HG03064 (cell line): ENCODE results near the gene NPR3.

Source experiments
- ATAC-seq: cut with Tn5 transposase; IDR thresholded peaks from one replicate; pipeline ENCODE4 v1.9.1; 2021; ENCODE audit warnings: low read depth; ENCODE audit not compliant: unreplicated experiment

The NPR3 gene, protein sequence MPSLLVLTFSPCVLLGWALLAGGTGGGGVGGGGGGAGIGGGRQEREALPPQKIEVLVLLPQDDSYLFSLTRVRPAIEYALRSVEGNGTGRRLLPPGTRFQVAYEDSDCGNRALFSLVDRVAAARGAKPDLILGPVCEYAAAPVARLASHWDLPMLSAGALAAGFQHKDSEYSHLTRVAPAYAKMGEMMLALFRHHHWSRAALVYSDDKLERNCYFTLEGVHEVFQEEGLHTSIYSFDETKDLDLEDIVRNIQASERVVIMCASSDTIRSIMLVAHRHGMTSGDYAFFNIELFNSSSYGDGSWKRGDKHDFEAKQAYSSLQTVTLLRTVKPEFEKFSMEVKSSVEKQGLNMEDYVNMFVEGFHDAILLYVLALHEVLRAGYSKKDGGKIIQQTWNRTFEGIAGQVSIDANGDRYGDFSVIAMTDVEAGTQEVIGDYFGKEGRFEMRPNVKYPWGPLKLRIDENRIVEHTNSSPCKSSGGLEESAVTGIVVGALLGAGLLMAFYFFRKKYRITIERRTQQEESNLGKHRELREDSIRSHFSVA

DNA sequence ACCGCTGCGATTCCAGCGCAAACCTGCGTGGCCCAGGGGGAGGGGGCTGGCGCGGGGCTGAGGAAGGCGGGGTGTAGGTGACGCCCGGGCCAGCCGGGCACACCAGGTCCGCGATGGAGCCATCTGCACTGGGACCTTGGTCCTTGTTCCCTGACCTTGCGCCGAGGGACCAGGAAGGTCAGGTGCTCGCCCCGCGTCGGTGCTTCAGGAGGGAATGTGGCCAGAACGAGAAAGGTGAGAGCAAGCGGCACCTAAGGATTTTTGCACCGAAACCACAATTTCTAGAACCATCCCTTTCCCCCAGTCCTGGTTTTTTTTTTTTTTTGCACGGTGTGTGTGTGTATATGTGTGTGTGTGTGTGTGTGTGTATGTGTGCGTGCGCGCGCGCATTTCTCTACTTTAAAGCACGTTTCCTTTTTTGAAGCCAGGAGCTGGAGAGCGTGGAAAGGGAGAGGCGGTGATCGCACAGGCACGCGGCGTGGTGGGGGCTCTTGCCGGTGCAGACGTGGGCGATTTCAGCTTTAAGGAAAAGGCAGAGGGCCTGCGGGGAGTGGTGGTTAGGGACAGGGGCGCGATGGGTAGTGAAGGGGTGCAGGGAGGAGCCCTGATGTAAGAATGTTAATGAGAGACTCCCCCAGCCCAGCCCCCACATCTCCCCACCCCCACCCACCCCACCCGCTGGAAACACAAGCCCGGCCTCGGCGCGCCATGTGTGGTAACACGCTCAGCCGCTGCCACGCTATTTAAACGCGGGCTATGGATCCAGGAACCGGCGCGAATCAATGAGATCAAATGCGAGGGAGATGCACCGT, at the start of gene NPR3:
NPR3 (plus strand) TSS at position 772 of the 812 bp plus-strand sequence. CDS start 456 bp downstream, outside the sequence.
- ATAC-seq, result no peak

DNA sequence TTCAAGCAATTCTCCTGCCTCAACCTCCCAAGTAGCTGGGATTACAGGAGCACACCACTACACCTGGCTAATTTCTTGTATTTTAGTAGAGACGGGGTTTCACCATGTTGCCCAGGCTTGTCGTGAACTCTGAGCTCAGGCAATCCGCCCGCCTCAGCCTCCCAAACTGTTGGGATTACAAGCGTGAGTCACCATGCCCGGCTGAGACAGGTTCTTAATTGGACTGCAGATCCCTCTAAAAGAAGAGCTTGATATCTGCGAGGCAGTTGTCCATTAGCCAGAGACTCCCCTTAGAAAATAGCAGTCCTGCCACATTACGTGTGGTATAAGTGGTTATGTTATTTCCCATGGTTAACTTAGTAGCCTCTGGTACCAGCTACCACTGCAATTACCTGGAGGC, 46.6 kb upstream of the NPR3 start:
- ATAC-seq, result no peak

DNA sequence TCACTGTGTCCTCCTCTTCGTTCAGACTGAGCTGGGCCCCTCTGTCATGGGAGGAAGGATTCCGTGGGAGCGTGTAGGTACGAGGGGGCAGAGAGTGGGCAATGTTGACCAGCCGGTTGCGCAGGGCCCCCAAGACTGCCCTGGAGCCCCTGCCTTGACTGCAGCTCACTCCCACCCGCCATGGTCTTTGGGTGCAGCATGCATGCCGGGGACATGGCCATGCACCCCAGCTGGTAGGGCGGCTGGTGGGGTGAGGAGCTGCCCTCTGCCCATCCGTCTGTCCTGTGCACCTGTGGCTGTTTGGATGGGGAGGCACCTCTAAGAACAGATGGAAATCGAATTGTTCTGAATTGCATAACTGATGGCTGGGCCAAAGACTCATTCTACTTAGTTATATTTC, 42.6 kb upstream of the NPR3 start:
- ATAC-seq, result no peak

DNA sequence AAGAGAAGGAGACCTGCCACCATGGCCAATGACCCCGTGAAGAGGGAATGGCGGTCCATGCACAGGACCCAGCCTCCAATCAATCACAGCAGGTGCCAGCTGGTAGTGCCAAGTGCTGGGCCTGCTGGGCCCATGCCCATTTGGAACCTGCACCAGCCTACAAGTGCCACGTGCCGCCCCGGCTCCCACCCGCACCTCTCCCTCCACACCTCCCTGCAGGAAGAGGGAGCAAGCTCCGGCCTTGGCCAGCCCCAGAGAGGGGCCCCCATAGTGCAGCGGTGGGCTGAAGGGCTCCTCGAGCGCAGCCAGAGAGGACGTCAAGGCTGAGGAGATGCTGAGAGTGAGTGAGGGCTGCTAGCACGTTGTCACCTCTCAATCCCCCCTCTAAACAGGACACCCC, 37.8 kb upstream of the NPR3 start:
- no peak for ATAC-seq

DNA sequence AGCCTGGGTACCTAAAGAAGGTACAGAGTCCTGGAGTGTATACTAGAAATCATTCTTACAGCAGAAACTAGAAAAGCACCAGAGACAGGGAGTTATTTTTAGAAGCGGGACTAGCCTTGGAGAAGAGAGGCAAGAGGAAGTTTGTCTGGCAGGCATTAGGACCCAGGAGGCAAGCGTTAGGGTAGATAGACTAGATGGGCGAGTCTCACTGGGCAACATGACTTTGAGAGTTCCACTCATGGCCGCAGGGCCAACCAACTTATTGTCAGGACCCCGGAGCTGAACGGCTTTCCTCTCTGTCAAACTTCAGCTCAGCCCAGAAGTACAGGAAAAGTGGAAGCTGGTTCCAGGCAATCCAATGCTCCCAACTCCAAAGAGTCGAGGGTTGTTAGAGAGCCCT, 34.1 kb upstream of the NPR3 start:
- ATAC-seq, result no peak

DNA sequence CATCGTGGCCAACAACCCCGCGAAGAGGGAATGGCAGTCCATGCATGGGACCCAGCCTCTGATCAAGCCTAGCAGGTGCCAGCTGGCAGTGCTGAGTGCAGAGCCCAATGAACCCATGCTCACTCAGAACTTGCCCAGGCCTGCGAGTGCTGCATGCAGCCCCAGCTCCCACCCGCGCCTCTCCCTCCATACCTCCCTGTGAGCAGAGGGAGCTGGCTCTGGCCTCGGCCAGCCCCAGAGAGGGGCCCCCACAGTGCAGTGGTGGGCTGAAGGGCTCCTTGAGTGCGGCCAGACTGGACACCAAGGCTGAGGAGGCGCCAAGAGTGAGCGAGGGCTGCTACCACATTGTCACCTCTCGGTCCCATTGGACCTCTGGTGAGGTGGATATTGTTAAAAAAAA, 32.6 kb upstream of the NPR3 start:
- ATAC-seq, result no peak

DNA sequence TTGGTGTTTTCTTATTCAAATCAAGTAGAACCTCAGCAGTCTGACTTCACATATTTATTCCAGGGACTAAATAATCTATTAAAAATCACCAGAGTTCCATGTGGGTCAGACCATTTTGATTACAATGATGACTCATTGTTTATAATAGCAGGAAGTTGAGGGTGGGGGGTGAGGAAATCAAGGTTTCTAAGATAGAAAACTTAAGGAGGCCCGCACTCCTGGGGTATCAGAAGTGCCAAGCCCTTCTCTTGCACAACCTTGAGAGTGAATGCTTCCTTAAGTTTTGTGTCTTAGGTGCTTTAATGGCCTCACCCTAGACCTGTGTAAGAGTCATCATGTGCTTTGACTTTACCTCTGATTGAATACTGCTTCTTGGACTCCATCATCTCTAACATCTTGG, 31.9 kb upstream of the NPR3 start:
- ATAC-seq, result no peak

DNA sequence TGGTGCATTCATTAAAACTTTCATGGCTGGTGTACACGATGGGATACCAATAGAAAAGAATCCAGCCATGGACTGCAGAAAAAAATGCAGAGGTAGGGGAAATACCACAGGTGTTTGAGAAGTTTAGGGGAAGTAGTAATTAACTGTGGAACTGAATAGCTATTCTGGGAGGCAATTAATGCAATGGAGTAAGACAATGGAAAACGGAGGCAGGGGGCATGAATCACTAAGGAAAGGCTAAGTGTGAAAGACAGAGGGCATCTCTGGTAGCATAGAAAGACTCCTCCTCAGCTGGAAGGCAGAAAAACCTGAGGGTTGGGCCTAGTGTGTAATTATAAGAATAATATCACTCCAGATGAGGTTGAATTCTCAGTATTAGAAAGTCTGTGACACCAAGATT, 30.9 kb upstream of the NPR3 start:
- ATAC-seq, result no peak

DNA sequence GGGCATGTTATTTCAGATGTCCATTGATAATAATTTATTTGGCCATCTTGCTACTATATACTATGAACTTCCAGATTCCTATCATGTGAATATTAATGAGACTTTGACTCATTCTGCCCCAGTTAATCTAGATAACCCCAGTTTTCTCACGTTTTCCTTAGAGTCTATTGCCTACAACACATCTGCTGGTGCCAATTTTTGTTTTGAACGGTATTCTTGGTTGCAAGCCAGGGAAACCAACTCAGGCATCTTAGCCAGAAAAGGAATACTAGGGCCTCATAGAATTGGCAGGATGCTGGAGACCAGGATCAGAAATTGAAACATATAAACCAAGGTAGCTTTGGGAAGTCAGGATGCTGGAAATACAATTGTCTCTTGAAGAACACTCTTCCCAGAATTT, 28.0 kb upstream of the NPR3 start:
- no peak for ATAC-seq

DNA sequence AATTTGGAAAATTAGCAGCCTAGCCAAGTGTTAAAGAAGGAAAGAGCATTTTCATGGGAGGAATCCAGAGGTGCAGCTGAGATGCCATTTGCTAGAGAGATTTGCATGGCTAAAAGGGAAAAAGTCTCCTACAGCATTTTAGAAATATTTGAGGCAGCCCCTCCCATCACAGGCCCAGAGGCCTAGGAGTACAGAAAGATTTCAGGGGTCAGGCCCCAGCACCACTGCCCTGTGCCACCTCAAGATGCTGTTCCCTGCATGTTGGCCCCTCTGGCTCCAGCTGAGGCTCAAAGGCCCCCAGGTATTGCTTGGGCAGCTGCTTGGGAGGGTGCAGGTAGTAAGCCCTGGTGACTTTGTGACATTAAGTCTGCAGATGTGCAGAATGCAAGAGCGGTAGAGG, 26.9 kb upstream of the NPR3 start:
- ATAC-seq, result no peak

DNA sequence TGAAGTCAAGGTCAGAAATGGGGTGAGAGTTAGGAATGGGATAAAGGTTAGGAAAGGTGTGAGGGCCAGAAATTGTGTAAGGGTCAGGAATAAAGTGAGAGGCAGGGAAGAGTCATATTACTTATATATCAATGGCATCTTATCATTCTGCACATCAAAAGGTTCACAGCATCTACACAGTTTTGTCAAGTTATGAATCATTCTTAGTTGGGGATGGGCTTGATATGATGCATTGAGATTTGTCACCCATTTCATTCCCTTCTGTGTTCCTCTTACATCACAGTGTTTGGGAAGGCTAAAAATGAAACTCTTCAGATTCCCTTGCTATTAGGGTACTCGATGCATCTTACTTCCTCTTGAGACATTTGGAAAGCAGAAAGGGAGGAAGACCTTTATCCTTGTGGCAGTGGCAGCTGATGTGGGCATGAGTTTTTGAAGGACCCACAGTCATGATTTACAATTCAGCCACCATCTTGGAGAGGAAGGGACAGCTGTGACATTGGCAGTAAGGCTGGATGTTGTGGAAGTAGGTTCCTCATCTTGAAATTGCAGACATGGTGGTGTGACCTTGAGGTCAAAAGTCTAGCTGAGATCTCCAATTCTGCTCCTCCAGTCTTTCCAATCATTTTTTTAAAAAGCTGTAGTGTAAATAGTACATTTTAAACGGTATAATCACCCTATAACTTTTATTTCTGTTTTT, 24.2 kb upstream of the NPR3 start:
- no peak for ATAC-seq

DNA sequence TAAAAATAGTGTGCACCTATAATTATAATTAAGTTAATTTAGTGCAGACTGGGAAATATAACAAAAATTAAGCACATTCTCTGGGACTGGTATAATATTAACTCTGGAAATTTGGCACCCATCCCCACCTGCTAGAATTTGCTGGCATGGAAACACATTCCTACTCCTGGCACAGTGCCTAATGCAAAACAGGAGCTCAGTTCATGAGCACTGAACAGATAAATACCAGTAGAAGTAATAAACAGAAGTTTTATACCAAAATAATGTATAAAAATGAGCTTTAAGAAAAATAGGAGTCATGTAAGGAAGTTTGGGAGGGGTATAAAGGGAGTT, 23.7 kb upstream of the NPR3 start:
- ATAC-seq, result no peak

DNA sequence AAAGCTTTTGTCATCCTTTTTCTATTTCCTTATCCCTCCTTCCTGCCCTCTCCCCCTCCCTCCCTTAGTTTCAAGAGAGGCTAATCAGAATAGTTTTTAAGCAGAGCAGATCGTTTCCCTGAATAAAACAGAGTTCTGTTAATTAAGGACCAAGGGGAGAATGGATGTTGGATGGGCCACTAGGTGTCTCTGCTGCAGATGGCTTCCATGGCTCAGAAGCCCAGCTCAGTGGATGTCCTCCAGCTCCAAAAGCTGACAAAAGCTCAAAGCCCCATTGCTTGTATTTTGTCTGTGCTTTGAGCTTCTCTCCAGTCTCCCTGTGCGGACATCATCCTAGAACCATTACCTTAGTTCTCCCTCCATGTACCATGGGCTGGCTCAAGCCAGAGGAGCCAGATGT, 21.0 kb upstream of the NPR3 start:
- no peak for ATAC-seq

DNA sequence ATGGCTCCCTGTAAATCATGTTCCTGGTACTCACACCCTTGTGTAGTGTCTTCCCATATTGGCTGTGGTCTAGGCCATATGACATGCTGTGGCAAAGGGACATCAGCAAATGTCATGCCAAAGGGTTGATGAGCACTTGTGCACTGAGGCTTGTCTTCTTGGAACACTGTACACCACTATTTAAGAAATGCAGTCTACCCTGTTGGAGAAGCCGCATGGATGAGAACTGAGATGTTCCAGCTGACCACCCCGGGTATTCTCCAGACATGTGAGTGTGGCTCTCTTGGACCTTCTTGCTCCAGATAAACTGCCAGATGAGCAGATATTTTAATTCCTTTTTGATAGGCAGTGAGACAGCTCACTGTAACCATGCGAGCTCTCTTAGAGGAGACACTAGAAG, 20.5 kb upstream of the NPR3 start:
- ATAC-seq, result no peak

DNA sequence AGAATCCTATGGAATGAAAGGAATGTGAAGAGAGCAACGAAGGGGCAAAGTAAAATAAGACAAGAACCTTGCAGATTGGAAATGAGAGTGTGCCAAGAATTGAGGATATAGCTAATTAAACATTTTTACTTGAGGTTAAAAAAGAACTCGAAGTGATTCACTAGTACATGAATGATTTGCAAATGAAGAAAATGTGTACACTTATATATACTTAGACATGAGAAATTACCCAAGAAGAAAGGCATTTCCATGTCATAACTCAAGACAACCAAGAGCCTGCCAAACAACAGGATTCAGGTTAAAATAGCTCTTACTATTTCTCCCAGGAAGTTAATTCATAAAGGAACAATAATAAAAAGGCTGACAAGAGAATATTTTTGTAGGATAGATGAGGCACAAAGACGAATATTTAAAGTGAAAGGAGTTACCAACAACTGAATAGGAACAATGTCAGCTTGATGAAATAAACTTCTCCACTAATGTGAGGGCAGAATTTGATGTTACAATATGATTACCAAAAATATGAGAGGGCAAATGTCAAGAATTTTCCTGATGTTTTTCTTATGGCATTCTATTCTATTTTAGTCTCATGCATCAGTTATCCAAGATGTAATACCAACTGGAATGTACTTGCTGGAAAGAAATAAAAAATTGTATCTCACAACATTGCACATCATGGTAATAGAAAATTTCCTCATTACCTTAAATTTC, 18.9 kb upstream of the NPR3 start:
- no peak for ATAC-seq

DNA sequence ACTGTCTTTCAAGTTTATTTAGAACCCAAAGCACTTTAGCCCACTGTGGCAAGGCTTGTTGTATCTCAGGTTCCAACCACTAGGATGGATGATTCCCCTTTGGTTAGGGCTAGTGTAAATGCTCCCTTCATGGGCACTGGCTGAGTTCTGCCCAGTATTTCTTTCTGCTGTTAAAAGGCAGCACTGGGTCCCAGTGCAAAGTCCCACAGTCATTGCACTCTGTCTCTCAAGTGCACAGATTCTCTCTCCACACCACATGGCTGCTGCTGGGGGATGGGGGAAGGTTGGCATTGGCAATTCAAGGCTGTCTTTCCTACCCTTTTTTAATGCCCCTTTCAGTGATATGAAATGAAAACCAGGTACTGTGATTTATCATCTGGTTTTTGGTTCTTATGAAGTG, 7.2 kb upstream of the NPR3 start:
- ATAC-seq, result no peak

DNA sequence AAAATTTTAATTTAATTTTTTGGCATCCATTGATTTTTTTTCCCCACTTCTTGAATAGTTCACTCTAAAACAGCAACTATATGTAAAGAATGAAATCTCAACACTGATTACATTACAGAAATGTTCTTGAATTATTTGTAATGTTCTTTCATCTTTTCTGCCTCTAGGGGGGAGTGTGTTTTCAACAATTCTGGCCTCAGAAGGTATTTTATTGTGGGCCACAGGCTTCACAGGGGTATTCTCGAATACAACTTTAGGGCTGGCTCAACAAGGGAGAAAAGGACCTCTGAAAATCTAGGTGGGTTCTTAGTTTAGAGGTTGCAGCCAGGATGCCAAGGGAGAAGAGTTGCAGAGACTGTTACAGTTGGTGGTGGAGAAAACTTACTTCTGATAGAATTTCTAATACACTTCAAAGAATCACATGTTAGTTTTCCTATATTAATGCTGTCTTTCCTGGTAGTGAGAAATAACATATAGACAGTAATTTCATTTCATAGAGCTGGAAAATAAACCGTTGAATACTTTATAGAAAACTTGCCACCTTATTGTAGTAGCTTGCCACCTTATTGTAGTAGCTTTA, 3.6 kb upstream of the NPR3 start:
- ATAC-seq, result no peak

DNA sequence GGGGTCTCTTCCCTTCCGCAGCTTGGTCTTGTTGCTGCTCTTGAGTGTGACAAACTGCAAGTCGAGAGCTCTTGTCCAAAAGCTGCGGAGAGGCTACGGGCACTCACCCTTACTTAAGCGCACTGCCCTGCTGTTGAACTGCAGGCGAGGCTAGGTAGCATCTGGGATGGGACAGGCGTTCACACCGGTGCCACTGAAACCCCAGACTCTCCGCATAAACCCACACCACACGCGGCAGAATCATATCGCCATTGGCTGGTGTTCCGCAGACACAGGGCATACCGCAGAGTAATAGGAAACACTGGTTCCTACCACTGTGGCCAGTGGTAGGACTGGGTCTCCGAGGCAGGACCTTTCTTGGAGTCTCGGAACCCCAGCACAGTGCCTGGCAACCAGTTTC, 2.2 kb upstream of the NPR3 start:
- ATAC-seq, result no peak

DNA sequence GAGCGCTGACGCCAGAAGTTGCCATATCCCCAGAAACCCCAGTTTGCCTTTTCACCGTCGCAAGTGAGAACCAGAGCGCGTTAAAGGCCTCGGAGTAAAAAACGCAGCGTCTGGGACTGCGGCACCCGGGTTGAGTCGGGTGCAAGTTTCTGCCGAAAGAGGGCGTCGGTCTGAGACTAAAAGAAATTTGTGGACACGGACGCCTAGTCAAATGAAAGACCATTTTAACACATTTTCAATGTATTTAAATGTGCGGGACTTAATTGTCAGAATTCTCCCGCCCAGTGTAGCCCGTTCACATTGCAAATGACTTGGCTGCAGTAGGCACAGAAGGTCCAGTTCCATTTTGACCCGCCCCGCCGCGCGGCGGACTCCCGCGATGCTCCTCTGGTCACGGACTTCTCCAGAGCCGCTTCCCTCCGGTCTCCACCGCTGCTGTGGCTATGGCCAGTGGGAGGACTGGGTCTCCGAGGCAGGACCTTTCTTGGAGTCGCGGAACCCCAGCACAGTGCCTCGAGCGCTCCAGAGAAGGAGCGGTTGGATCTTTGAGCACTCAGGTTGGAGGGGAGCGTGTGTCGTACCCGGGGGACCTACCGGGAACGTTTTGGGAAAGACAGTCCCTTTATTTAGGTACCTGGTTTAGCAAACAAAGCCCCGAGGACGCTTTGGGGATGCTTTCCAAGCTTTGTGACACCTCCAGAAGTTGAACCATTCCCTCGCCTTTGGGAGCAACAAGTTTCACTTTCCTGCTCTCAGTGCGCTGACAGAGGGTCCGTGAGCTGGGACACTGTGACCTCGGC, 1.2 kb upstream of the NPR3 start:
- no peak for ATAC-seq

DNA sequence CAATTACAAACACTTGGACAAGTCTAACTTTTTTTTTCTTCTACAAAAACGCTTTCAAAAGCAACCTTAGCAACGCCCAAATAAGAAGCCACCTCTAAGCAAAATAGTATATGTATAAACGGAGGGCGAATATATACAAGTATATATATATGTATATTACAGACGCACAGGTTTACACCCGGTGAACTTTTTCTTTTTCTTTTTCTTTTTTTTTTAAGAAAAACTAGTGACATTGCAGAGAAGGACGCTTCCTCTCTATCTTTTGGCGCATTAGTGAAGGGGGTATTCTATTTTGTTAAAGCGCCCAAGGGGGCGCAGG, 200 bp downstream of the NPR3 start:
- no peak for ATAC-seq
